ENCODE results near the gene GRAMD1B.
A peak's percentile ranks its signal among the peaks of the same experiment; 100 is the strongest.
"Not testable (repeated sequence)": the region's sequence is repeated elsewhere in the genome, so short reads cannot be mapped to it uniquely, and the experiment has no call there.

GRAMD1B gene

DNA sequence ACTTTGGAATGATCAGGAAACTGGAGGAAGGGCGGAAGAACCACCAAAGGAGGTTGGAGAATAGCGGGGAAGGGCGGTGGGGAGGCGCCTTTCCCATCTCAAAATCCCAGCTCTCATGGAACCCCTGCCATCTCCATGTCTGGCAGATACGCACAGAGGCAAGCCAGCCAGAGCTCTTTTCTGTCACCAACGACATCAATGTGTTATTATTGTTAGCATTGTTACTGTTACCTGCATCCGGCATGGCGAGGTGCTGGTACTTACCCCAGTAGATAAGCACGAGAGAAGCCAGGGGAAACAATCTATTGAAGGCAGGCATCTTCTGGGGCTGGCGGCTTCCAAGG lies 223.4 kb downstream of the GRAMD1B start:
- no peak for DNase-seq

DNA sequence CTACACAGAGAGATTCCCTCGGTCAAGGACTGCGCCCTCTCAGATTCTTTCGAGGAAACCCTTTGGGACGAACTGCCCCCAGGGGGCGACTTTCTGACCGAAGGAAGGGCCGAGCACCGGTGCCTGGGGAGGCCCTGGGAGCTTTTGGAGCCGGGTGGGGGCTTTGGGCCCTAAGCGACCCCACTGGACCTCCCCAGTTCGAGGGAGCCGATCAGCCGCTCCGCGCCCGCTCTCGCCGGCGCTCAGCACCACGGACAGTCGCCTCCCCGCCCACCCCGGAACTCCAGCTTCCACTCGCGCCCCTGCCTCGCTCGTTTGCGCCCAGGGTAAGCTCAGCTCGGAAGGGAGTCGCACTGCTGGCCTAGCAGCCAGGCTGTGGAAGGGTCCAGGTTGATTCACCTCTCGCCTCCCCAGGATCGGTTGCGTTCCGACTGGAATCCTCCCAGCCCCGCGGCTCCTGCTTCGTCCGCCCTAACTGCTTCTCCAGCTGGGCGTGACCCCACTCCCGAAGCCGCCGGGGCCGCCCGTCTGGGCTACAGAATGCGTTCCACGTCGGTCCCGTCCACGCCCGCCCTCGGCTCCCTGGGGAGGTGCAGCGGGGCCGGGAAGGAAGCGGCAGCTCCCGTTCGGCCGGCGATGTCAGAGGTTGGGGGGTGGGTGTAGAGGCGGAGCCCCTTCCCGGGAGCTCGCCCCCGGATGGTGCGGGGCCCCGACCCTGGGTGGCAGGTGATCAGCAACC lies 223.9 kb downstream of the GRAMD1B start:
- DNase-seq, result no peak

DNA sequence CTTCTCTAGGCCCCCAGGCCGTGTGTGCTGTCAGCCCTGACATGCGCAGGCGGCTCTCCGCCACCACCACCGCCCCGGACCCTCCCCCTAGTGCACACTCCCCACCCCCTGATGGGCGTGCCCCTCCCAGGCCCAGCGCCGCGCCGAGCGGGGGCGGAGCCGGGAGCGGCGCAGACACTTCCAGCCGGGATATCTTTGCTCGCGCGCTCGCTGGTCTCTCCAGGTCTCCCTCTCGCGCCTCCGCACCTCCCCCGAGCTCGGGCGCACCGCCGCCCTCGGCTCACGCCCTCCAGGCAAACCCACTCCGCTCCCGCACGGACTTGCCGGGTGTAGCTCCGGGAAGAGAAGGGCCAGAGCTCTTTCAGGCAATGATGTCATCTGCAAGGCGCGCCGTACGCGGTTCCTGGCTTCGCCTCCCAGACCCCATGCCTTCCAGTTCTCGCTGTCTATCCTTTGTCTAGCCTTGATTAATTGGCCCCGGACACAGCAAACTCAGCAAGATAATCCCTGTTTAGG lies 224.6 kb downstream of the GRAMD1B start, which contains the start of gene SCN3B:
SCN3B (minus strand) TSS at position 59 of the 516 bp plus-strand sequence. CDS start 823 bp downstream, outside the sequence.
- DNase-seq, result peak; percentile 41

DNA sequence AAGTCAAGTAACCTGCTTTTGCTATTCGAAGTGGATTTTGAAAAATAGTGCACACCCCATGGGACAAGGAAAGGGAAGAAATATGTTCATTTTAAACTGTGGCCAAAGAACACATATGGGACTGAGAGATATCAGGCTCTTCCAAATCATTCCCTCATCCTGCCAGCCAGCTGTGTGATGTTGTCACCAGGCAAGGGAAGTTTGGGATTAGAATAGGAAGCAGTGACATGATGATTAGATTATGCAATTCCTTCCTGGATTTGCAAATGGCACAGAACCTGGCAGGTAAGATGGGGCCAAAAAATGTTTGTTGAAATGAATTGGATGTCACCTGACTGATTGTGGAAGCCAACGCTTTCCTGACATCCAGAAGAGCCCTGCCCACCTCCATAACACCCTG lies 229.2 kb downstream of the GRAMD1B start:
- no peak for DNase-seq

DNA sequence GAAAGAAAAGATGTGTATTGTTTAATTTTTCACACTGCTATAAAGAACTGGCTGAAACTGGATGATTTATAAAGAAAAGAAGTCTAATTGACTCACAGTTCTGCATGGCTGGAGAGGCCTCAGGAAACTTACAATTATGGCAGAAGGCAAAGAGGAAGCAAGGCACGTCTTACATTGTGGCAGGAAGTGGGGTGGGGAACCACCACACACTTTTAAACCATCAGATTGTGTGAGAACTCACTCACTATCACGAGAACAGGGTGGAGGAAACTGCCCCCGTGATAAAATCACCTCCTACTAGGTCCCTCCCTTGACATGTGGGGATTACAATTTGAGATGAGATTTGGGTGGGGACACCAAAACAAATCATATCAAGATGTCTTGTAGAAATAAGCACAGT lies 229.9 kb downstream of the GRAMD1B start:
- not testable (repeated sequence) for DNase-seq

DNA sequence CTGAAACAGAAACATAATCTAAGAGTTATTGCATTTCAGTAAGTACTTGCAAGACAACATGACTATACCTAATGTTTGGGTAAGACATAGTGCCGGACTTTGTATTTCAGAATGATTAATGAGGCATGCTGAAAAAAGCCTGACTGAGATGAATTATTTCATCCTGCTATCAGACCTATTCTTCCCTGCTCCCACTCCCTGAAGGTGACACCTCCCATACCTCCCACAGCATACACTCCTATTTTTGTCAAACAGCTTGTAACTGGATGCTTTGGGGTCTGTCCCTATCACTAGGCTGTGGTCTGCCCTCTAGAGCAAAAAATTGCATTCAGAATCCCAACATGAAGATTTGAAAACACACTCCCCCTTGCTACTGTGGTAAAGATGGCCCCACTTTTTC lies 235.2 kb downstream of the GRAMD1B start:
- DNase-seq, result no peak

DNA sequence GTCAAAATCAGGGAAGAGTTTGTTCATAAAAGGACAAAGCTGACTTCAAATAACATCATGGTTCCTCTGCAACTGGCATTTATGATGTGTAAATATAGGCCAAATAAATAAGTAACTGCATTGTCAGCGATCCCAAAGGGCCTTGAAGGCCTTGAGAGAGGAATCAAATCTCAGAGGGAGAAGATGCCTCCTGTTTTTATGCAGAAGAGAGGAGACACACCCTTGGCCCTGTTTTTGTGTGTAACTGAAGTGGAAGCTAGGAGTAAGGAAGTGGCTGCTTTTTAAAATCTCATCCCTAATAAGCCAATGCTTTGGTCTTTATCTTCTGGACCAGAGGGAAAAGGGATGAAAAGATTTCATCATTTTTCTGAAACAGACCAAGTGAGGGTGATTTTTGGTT lies 240.0 kb downstream of the GRAMD1B start:
- no peak for DNase-seq

DNA sequence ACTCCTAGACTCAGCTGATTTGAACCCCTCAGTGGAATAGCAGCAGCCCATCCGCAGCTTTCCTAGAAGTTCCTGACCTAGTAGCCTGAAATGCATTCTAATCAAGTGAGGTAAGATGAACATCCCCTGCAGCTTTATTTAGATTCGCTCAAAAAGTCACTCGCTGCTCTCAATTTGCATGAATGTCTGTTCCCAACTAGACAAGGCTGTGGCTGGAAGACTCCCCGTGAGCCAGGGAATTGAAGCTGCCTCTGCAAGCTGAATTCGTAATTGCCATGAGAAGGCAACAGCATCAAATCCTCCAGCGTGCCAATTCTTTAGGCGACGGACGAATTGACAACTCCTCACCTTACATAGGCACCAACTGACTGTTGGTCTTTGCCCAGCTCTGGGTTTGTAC lies 241.5 kb downstream of the GRAMD1B start:
- DNase-seq, result no peak

DNA sequence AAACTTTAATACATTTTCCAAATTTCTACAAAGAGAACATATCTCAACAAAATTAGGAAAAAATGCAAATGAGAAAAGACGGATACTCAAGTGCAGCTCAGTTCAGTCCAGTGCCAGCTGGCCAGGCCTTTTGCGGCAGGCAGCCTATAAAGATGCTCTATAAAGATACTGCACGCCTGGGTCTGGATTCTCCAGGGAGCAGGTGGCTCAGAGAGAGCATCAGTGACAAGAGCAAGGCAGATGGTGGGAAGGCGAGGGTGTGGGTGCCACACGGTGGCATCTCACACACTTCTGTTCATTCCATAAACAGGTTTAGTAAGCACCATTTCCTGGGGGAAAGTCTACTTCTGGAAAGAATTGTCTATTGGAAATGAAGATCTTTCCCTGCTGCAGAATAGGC lies 242.5 kb downstream of the GRAMD1B start:
- DNase-seq, result peak; percentile 26

DNA sequence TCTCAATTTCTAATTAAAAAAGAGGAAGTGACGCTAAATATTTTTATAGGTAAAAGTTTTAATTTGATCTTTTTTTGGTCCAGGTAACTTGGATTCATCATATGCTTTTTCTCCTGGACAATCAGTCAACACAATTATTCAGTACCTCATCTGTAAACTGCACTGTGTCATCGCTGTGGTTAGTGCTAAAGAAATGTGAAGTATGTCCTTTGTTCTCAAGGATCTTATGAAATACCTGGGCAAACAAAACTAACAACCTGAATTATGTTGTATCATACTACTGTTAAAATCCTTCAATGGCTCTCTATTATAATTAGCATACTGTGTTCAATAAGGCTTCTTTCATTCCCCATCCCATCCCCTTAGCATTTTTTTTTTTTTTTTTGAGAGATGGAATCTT lies 244.2 kb downstream of the GRAMD1B start:
- no peak for DNase-seq
